GM13977 (cell line): Measurements from ENCODE around the gene CACNA1C.

Experiments
- DNase-seq: peaks from one replicate; pipeline ENCODE4 v3.0.0; 2012; ENCODE audit warnings: low spot score
- in situ Hi-C: fragments of 300-500 bp; cut with MboI; formaldehyde crosslinking; loops from one replicate; pipeline ENCODE4 v1.12.0; 2022; ENCODE audit warnings: low sequenced_read_pairs, low pct_unique_long_range_greater_than_20kb, mixed read lengths, inconsistent platforms; ENCODE audit not compliant: unreplicated experiment
- TF ChIP-seq, protein P1 (sequence below): IDR thresholded peaks from 2 replicates; pipeline ENCODE4 v1.5.1; 2012; ENCODE audit warnings: mild to moderate bottlenecking, control low read depth; ENCODE audit not compliant: insufficient read depth; ENCODE audit errors: extremely low read depth, missing control alignments

CACNA1C gene

DNA sequence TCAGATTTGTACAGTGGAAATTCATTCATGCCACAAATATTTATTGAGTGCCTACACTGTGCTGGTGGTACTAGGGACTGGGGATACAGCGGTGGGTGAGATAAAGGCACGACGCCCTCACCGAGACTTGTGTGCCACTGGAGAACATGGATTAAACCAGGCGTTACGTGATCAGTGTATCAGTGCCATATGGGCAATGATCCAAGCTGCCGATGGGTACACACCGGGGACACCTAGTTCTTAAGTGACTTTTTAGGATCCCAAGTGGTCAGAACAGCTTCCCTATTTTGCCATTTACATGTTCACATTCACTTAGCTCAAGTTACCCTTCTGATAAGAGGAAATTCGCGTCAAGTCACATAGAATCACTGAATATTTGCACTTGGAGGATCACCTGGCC, 236.7 kb downstream of the CACNA1C start:
- TF ChIP-seq, protein P1, sequence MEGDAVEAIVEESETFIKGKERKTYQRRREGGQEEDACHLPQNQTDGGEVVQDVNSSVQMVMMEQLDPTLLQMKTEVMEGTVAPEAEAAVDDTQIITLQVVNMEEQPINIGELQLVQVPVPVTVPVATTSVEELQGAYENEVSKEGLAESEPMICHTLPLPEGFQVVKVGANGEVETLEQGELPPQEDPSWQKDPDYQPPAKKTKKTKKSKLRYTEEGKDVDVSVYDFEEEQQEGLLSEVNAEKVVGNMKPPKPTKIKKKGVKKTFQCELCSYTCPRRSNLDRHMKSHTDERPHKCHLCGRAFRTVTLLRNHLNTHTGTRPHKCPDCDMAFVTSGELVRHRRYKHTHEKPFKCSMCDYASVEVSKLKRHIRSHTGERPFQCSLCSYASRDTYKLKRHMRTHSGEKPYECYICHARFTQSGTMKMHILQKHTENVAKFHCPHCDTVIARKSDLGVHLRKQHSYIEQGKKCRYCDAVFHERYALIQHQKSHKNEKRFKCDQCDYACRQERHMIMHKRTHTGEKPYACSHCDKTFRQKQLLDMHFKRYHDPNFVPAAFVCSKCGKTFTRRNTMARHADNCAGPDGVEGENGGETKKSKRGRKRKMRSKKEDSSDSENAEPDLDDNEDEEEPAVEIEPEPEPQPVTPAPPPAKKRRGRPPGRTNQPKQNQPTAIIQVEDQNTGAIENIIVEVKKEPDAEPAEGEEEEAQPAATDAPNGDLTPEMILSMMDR, result no peak
- in situ Hi-C loops, result no loop called here
- no peak for DNase-seq

DNA sequence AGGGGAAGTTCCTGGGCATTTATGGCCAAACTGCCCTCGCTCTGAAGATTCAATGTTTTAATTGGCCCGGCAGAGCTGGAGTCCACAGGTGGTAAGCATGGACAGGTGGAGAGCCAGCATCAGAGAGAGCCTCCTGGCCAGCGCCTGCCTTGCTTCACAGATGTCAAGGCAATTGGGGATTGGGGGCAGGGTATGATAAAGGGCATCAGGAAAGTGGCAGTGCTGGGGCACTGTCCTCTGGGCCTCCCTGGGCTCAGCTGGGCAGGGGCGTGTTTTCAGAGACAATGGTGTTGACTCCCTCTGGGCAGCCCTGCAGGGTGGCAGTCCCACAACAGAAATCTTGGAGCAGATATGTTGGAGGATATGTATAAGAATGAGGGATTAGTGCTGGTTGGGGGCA, 237.3 kb downstream of the CACNA1C start:
- DNase-seq, result no peak
- in situ Hi-C loops, result no loop called here
- TF ChIP-seq, protein P1, result no peak

DNA sequence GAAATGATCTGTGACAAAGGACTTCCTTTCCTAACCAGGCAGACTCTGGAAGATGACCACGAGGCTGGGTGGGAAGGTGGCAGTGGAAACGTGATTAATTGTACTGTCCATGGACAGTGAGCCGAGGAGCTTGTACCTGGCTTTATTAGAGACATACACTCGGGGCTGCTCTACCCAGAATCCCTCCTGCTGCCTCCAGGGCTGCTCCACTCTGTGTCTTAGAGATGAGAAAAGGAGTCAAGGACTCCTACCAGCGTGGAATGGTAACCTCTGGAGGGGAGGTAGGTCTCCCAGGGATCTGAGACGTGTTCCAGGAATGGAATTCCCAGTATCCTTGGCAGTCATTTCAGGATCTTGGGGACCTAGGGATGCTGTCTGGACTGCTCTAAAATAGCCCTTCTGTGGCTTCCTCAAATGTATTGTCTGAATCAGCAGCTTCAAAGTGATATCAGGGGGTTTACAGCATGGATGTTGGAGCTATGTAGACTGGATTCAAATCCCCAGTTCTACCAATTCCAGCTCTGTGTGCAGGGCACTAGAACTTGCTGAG, 237.8 kb downstream of the CACNA1C start:
- TF ChIP-seq, protein P1, result no peak

DNA sequence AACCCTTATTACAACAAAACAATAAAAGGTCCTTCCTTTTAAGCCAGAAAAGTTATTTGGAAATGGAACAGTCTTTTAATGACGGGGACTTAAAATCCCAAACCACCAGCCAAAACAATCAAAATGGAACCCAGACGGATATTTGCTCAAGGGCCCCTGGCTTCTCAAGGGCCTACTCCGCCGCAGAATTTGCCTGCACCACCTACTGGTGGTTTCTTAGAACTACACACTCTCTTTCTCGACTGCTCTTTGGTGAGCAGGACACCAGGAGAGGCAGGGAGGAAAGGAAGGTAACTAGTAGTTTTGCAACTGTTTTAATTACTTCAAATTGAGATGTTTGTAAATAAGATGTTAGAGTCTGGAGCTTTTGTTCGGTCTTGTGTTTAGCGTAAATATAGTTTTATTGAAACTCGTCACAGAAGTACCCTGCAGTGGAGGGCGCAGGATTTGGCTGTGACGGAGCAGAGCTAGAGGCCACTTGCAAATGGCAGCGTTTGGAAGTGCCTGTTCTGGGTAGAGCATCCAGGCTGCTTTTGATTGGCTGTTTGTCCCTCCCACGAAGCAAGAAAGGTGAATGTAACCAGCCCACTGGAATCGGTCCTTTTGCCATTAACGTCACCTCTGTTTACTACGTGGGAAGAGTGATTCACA, 238.5 kb downstream of the CACNA1C start:
- DNase-seq, result peak; percentile 79
- in situ Hi-C loops, result no loop called here
- TF ChIP-seq, protein P1, result peak; percentile 75

More for the DNA sequence above, 237.8 kb downstream of the CACNA1C start:
- in situ Hi-C loops, result no loop called here
- no peak for DNase-seq

DNA sequence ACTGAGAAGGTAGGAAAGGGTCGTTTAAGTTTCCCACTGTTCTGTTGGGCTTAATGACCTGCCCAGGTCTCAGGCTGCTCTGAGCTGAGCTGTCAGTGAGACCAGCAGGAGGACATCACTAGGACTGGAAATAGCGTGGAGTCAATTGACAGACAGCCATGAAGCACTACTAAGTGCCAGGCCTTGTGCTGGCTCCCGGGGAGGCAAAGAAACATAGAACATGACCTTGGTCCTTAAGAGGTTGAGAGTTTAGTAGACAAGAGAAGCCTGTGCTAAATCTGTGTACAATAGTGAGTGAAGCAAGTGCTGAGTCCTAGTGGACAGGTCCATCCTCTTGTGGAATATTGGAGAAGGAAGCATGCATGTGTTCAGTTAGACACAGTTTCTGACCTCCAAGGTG, 239.2 kb downstream of the CACNA1C start:
- DNase-seq, result no peak
- in situ Hi-C loops, result no loop called here
- TF ChIP-seq, protein P1, result no peak

DNA sequence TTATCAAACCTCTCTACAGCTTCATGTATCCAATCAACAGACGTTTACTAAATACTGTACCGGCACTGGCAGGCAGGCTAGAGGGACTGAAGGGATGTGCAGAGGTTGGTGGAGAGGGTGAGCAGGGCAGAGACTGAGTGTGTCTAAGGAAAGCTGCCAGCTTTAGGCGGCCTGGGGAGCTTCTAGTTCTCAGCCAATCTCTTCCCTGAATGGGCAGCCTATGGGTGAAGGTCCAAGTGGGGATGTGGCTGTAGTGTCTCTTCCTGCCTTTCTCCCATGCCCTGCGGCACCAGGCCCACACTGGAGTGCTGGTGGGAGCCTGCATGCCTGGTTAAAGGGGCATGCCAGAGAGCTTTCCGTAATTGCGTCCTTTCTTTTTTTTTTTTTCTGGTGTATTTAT, 239.8 kb downstream of the CACNA1C start:
- TF ChIP-seq, protein P1, result no peak
- DNase-seq, result no peak
- in situ Hi-C loops, result no loop called here
